GM12892 (cell line): ENCODE measurements around the gene CDH4.

ENCODE experiments used
- DNase-seq: peaks from one replicate; pipeline ENCODE4 v3.0.0; 2011; ENCODE audit not compliant: insufficient read length
- FAIRE-seq: peaks from 2 replicates; lab custom pipeline; 2011; peaks lifted over from hg19 to GRCh38; lab: Jason Lieb, UNC
- POLR2A ChIP-seq: IDR thresholded peaks from 2 replicates; pipeline ENCODE4 v1.6.1; 2011; ENCODE audit warnings: low read depth, low read length, control low read depth
- POLR2AphosphoS5 ChIP-seq: IDR thresholded peaks from 2 replicates; pipeline ENCODE4 v1.6.1; 2011; ENCODE audit warnings: low read depth, low read length, control low read depth
- TAF1 ChIP-seq: IDR thresholded peaks from 2 replicates; pipeline ENCODE4 v1.6.1; 2011; ENCODE audit warnings: low read depth, mild to moderate bottlenecking, control low read depth, low read length, borderline replicate concordance

Gene CDH4

GRCh38 chr20:61645732-61646131 lies 393.7 kb downstream of the CDH4 start:
- DNase-seq, result no peak
- TF ChIP-seq POLR2A, result no peak
- no peak for TF ChIP-seq POLR2AphosphoS5
- no peak for TF ChIP-seq TAF1
- no peak for FAIRE-seq

GRCh38 chr20:61646453-61646852 lies 394.4 kb downstream of the CDH4 start:
- DNase-seq (no peak), FAIRE-seq (no peak)
- TF ChIP-seq TAF1 (no peak), POLR2AphosphoS5 (no peak), POLR2A (no peak)

- DNase-seq (no peak), FAIRE-seq (no peak)
- TF ChIP-seq POLR2AphosphoS5 (no peak), TAF1 (no peak), POLR2A (no peak)
Observed at GRCh38 chr20:61646986-61647385, 394.9 kb downstream of the CDH4 start.

GRCh38 chr20:61647702-61648101 lies 395.6 kb downstream of the CDH4 start:
- FAIRE-seq, result no peak
- DNase-seq, result no peak
- TF ChIP-seq TAF1 (no peak), POLR2AphosphoS5 (no peak), POLR2A (no peak)

GRCh38 chr20:61649105-61649859 lies 397.2 kb downstream of the CDH4 start:
- no peak for TF ChIP-seq POLR2A
- no peak for TF ChIP-seq POLR2AphosphoS5
- no peak for TF ChIP-seq TAF1
- no peak for DNase-seq
- no peak for FAIRE-seq

GRCh38 chr20:61649860-61650162 lies 397.8 kb downstream of the CDH4 start:
- FAIRE-seq (no peak), DNase-seq (no peak)
- TF ChIP-seq POLR2AphosphoS5 (no peak), TAF1 (no peak)

- no peak for TF ChIP-seq TAF1
- FAIRE-seq (no peak), DNase-seq (no peak)
Observed at GRCh38 chr20:61650912-61651733, 399.1 kb downstream of the CDH4 start.

GRCh38 chr20:61652146-61652545 lies 400.1 kb downstream of the CDH4 start:
- FAIRE-seq, result no peak

GRCh38 chr20:61654726-61655125 lies 402.7 kb downstream of the CDH4 start:
- TF ChIP-seq POLR2A (no peak), POLR2AphosphoS5 (no peak), TAF1 (no peak)
- FAIRE-seq, result no peak
- no peak for DNase-seq

More at GRCh38 chr20:61652146-61652545, 400.1 kb downstream of the CDH4 start:
- TF ChIP-seq TAF1 (no peak), POLR2A (no peak), POLR2AphosphoS5 (no peak)
- no peak for DNase-seq

GRCh38 chr20:61655591-61655990 lies 403.5 kb downstream of the CDH4 start:
- TF ChIP-seq POLR2A, result no peak
- no peak for TF ChIP-seq POLR2AphosphoS5
- TF ChIP-seq TAF1, result no peak
- no peak for DNase-seq
- no peak for FAIRE-seq

- no peak for DNase-seq
- no peak for FAIRE-seq
Observed at GRCh38 chr20:61656198-61656597, 404.1 kb downstream of the CDH4 start.

More at GRCh38 chr20:61656198-61656597, 404.1 kb downstream of the CDH4 start:
- TF ChIP-seq POLR2AphosphoS5 (no peak), TAF1 (no peak), POLR2A (no peak)
